ENCODE results near the gene CLEC6A.

GRCh38 chr12:8501720-8502119 is 46.0 kb downstream of the CLEC6A start:
- TF ChIP-seq CTCF (IDR thresholded peaks at IDR 0.05; ENCODE audit: poor library complexity), result no peak
- TF ChIP-seq EZH2 (IDR thresholded peaks at IDR 0.05; ENCODE audit: borderline replicate concordance), result no peak

Data from hepatocyte (in vitro differentiated cells).